H1 (cell line): ENCODE results near the gene PDIA5. TPM values are rescaled to one million over a fixed set of nuclear protein-coding genes. Genes with fewer than 3 reads are reported as not detected.

Experiments used
- CTCF ChIA-PET: fragments of 300-600 bp; sonication (Branson Sonifier 250); formaldehyde crosslinking; loops from one replicate; lab custom pipeline; 2021; ENCODE audit not compliant: partially characterized antibody; lab: Charles Lee
- POLR2A ChIA-PET: fragments of 300-600 bp; sonication (Branson Sonifier 250); formaldehyde crosslinking; loops from one replicate; lab custom pipeline; 2021; ENCODE audit warnings: inconsistent platforms; ENCODE audit not compliant: partially characterized antibody; lab: Charles Lee
- DNase-seq, 2 experiments: peaks; one replicate each; pipeline versions ENCODE4 v3.0.0 to v3.0.0-alpha.2; 2010 to 2022; ENCODE audit warnings: low spot score in 2 of 2, low read depth in 1 of 2, mixed read lengths in 1 of 2
- FAIRE-seq: peaks from 2 replicates; lab custom pipeline; 2011; peaks lifted over from hg19 to GRCh38; lab: Jason Lieb, UNC
- H2AFZ ChIP-seq: 2 replicates; pipeline ENCODE4 v1.8.1; 2012; ENCODE audit warnings: low read length, inconsistent platforms
- H2AK5ac ChIP-seq: 2 replicates; pipeline ENCODE4 v1.6.1; 2013; ENCODE audit warnings: low read depth, low read length
- H2BK120ac ChIP-seq: replicated peaks from 2 replicates; pipeline ENCODE3; 2013; ENCODE audit warnings: low read depth, low read length, inconsistent platforms
- H2BK12ac ChIP-seq: 2 replicates; pipeline ENCODE4 v1.6.1; 2013; ENCODE audit warnings: low read depth, low read length
- H2BK15ac ChIP-seq: 2 replicates; pipeline ENCODE4 v1.6.1; 2013; ENCODE audit warnings: low read length
- H2BK20ac ChIP-seq: 2 replicates; pipeline ENCODE4 v1.6.1; 2013; ENCODE audit warnings: low read length
- H2BK5ac ChIP-seq: 2 replicates; pipeline ENCODE4 v1.6.1; 2013; ENCODE audit warnings: low read depth, low read length
- H3K14ac ChIP-seq: 2 replicates; pipeline ENCODE4 v1.6.1; 2013; ENCODE audit warnings: inconsistent platforms; ENCODE audit not compliant: insufficient read length
- H3K18ac ChIP-seq: 2 replicates; pipeline ENCODE4 v1.6.1; 2013; ENCODE audit warnings: low read length; ENCODE audit errors: extremely low read depth
- H3K23ac ChIP-seq: 2 replicates; pipeline ENCODE4 v1.6.1; 2013; ENCODE audit warnings: inconsistent platforms; ENCODE audit not compliant: insufficient read length
- H3K23me2 ChIP-seq: 2 replicates; pipeline ENCODE4 v1.6.1; 2013; ENCODE audit warnings: low read depth, low read length
- H3K27ac ChIP-seq: 2 replicates; pipeline ENCODE4 v1.6.1; 2011; ENCODE audit warnings: low read depth, low read length, inconsistent platforms
- H3K27me3 ChIP-seq, 4 experiments: replicated peaks in 1 of 4; 1 replicate in 1 of 4; 2 replicates in 3 of 4; pipeline versions ENCODE4 v1.6.1 to v1.8.1; 2011 to 2013; ENCODE audit warnings: low read length in 3 of 4, mild to moderate bottlenecking in 3 of 4, inconsistent platforms in 2 of 4, mixed read lengths in 2 of 4, moderate library complexity in 1 of 4; ENCODE audit not compliant: control insufficient read depth in 3 of 4, insufficient read depth in 3 of 4; ENCODE audit errors: extremely low read depth in 1 of 4
- H3K36me3 ChIP-seq, 4 experiments: 2 replicates each; pipeline versions ENCODE4 v1.6.1 to v1.8.1; 2011 to 2013; ENCODE audit warnings: mild to moderate bottlenecking in 4 of 4, low read length in 3 of 4, moderate library complexity in 2 of 4, control low read depth in 1 of 4, inconsistent platforms in 1 of 4; ENCODE audit not compliant: insufficient read depth in 4 of 4, control insufficient read depth in 2 of 4
- H3K4ac ChIP-seq: replicated peaks from 2 replicates; pipeline ENCODE3; 2013; ENCODE audit warnings: low read length, low read depth, mixed read lengths, inconsistent platforms; ENCODE audit not compliant: insufficient read length
- H3K4me1 ChIP-seq, 4 experiments: replicated peaks in 1 of 4; 1 replicate in 1 of 4; 2 replicates in 3 of 4; pipeline versions ENCODE4 v1.6.1 to v1.8.1; 2011 to 2013; ENCODE audit warnings: low read length in 3 of 4, inconsistent platforms in 2 of 4, mixed read lengths in 1 of 4; ENCODE audit not compliant: insufficient read depth in 4 of 4, control insufficient read depth in 3 of 4
- H3K4me2 ChIP-seq, 2 experiments: 2 replicates each; pipeline versions ENCODE4 v1.6.1 to v1.8.1; 2011 to 2013; ENCODE audit warnings: low read depth in 2 of 2, low read length in 2 of 2, control low read depth in 1 of 2, inconsistent platforms in 1 of 2, mild to moderate bottlenecking in 1 of 2; ENCODE audit not compliant: insufficient read depth in 1 of 2
- H3K4me3 ChIP-seq, 4 experiments: fragments of 200-600, 300-600 bp in 1 of 4; sonication (generic), shearing (Covaris generic), sonication (Bioruptor Twin) in 1 of 4; 2 replicates each; pipeline versions ENCODE4 v1.5.1 to v1.8.1; 2011 to 2016; ENCODE audit warnings: low read length in 4 of 4, low read depth in 3 of 4, control low read depth in 2 of 4, inconsistent platforms in 2 of 4, mild to moderate bottlenecking in 2 of 4, mixed read lengths in 1 of 4, moderate library complexity in 1 of 4; ENCODE audit not compliant: insufficient read depth in 2 of 4; ENCODE audit errors: extremely low read depth in 1 of 4
- H3K56ac ChIP-seq: replicated peaks from 2 replicates; pipeline ENCODE3; 2013; ENCODE audit warnings: low read depth, mild to moderate bottlenecking, mixed read lengths, low read length, inconsistent platforms; ENCODE audit not compliant: insufficient read length
- H3K79me1 ChIP-seq: 2 replicates; pipeline ENCODE4 v1.6.1; 2013; ENCODE audit warnings: low read depth, low read length, control low read depth
- H3K79me2 ChIP-seq, 2 experiments: 2 replicates each; pipeline versions ENCODE4 v1.6.1 to v1.8.1; 2012 to 2013; ENCODE audit warnings: low read length in 2 of 2, mild to moderate bottlenecking in 2 of 2, inconsistent platforms in 1 of 2; ENCODE audit not compliant: insufficient read depth in 2 of 2, control insufficient read depth in 1 of 2
- H3K9ac ChIP-seq, 4 experiments: replicated peaks in 1 of 4; 1 replicate in 1 of 4; 2 replicates in 3 of 4; pipeline versions ENCODE4 v1.6.1 to v1.8.1; 2011 to 2013; ENCODE audit warnings: low read depth in 3 of 4, low read length in 3 of 4, control low read depth in 2 of 4, mild to moderate bottlenecking in 2 of 4, moderate library complexity in 2 of 4, inconsistent platforms in 1 of 4; ENCODE audit errors: extremely low read depth in 1 of 4
- H3K9me3 ChIP-seq, 2 experiments: 2 replicates each; pipeline versions ENCODE4 v1.6.1 to v1.8.1; 2012 to 2013; ENCODE audit warnings: mild to moderate bottlenecking in 2 of 2, moderate library complexity in 2 of 2, control low read depth in 1 of 2, inconsistent platforms in 1 of 2, low read depth in 1 of 2, low read length in 1 of 2, mixed read lengths in 1 of 2; ENCODE audit not compliant: insufficient read depth in 2 of 2
- H4K20me1 ChIP-seq, 2 experiments: replicated peaks in 1 of 2; 2 replicates each; pipeline versions ENCODE3 to v1.8.1; 2011 to 2013; ENCODE audit warnings: inconsistent platforms in 2 of 2, low read length in 2 of 2, mild to moderate bottlenecking in 1 of 2; ENCODE audit not compliant: insufficient read depth in 2 of 2, control insufficient read depth in 1 of 2
- H4K5ac ChIP-seq: 2 replicates; pipeline ENCODE4 v1.6.1; 2013; ENCODE audit warnings: low read length, low read depth, mixed read lengths, inconsistent platforms; ENCODE audit not compliant: insufficient read length
- H4K8ac ChIP-seq: 2 replicates; pipeline ENCODE4 v1.8.0; 2013; ENCODE audit warnings: mild to moderate bottlenecking, moderate library complexity, low read length, inconsistent platforms; ENCODE audit not compliant: insufficient read depth; ENCODE audit errors: extremely low read depth
- H4K91ac ChIP-seq: replicated peaks from 2 replicates; pipeline ENCODE3; 2013; ENCODE audit warnings: low read length, mixed read lengths, inconsistent platforms; ENCODE audit not compliant: insufficient read length
- CREB1 ChIP-seq: IDR thresholded peaks from 2 replicates; pipeline ENCODE4 v1.6.1; 2012; ENCODE audit warnings: inconsistent platforms
- HDAC2 ChIP-seq, 2 experiments: fragments of 300-600 bp in 1 of 2; sonication (generic) in 1 of 2; IDR thresholded peaks; 2 replicates each; pipeline ENCODE4 v1.6.1; 2011 to 2012; ENCODE audit warnings: low read depth in 2 of 2, low read length in 2 of 2, mild to moderate bottlenecking in 2 of 2, moderate library complexity in 2 of 2, borderline replicate concordance in 1 of 2, inconsistent platforms in 1 of 2
- WGBS, 2 experiments: shearing (Covaris generic) in 1 of 2; methylation state at CpG; one replicate each; pipeline versions ENCODE4 v1.1.6 to v1.1.7; 2013 to 2015; ENCODE audit warnings: low lambda C conversion rate in 2 of 2, mixed read lengths in 2 of 2, inconsistent platforms in 1 of 2, low coverage in 1 of 2, missing lambda C conversion rate in 1 of 2; ENCODE audit not compliant: insufficient replicate concordance in 2 of 2, insufficient coverage in 1 of 2, insufficient read length in 1 of 2; ENCODE audit errors: extremely low coverage in 1 of 2, missing lambda C conversion rate in 1 of 2; 5-methylcytosine and 5-hydroxymethylcytosine counted together
- polyA plus RNA-seq, 7 experiments: library from polyadenylated mRNA; depleted of rRNA in 3 of 7; stranded (reverse) in 5 of 7; unstranded in 2 of 7; fragments of >200 nt in 5 of 7; fragments of 200-250 nt in 2 of 7; gene quantifications; 1 replicate in 5 of 7; 2 replicates in 1 of 7; 4 replicates in 1 of 7; pipeline versions ENCODE4 v1.2.1 to v1.2.3, GENCODE V29; 2011 to 2013; ENCODE audit warnings: missing spikeins in 2 of 7, mixed read lengths in 2 of 7
- total RNA-seq: library from RNA; stranded (reverse); fragmentation: NEBNext Ultra II Directional; extraction: Animal tissue kit (Norgen Biotek cat#: 25700); gene quantifications from 2 replicates; pipeline ENCODE4 v1.2.1, GENCODE V29; 2021

PDIA5 gene
- total and polyA plus RNA-seq, 2 of the 8 experiments (the other 6 are each of a cell fraction or from before 2014, with no cell fraction given), result 18.2 to 32.8 TPM

GRCh38 chr3:123083383-123084124 is 16.7 kb downstream of the PDIA5 start:
- H3K56ac ChIP-seq, result no peak overlapping the region
- WGBS, 2 experiments, result 72% methylated on average over 8 of the region's 8 CpGs; no CpG with 5 or more reads in 1 of the 2 experiments
- no peak overlapping the region; the same call in 1 of the 2 replicates for H2BK20ac ChIP-seq
- H2BK15ac ChIP-seq, result 0 out of 2 replicates have a peak overlapping the region, but pooled peaks have one; percentile 8
- DNase-seq (no peak), FAIRE-seq (no peak)
- no peak overlapping the region for H3K9ac ChIP-seq
- H2AFZ ChIP-seq, result no peak overlapping the region
- H3K27me3 ChIP-seq, result no peaks in the 10 kb centered on the region
- H3K79me2 ChIP-seq, result peaks cover 0 to 87% of the 10 kb centered on the region in 2 experiments; a peak in 3 of 4 replicates
- no peaks in the 10 kb centered on the region for H3K9me3 ChIP-seq
- peaks cover 16 to 22% of the 10 kb centered on the region in 2 experiments for H4K20me1 ChIP-seq
- CTCF ChIA-PET, result interaction anchor here (0.5 to 3.1 kb wide), 5 partner anchors 10 to 789 kb away, joined by 3 to 17 read pairs (median 4); no protein-coding TSS in a partner anchor
- peaks cover 5 to 30% (median 18%) of the 10 kb centered on the region in 4 experiments; a peak in 6 of 7 replicates for H3K4me1 ChIP-seq
- no peak overlapping the region for H3K18ac ChIP-seq
- POLR2A ChIA-PET, result interaction anchor here (1.4 kb wide), 1 partner anchor 37 kb away, joined by 3 read pairs; no protein-coding TSS in a partner anchor
- no peak overlapping the region; the same call in 1 of the 2 replicates for H2BK5ac ChIP-seq
- no peak overlapping the region for H2BK12ac ChIP-seq
- H3K36me3 ChIP-seq, result no peaks in the 10 kb centered on the region
- peaks cover 9% of the 10 kb centered on the region for H3K79me1 ChIP-seq
- H3K4me2 ChIP-seq, result peak overlapping the region in 1 of 2 experiments; percentile 25; a peak in 1 of 4 replicates
- H3K14ac ChIP-seq, result no peak overlapping the region
- no peak overlapping the region for H4K5ac ChIP-seq
- no peak overlapping the region for H2AK5ac ChIP-seq
- H3K4me3 ChIP-seq, result no peak overlapping the region
- no peak overlapping the region for H4K8ac ChIP-seq
- no peak overlapping the region for H3K23ac ChIP-seq
- no peak overlapping the region for H3K27ac ChIP-seq
- H2BK120ac ChIP-seq, result no peak overlapping the region
- H3K23me2 ChIP-seq, result no peaks in the 10 kb centered on the region
- no peak overlapping the region for H4K91ac ChIP-seq
- no peak overlapping the region for H3K4ac ChIP-seq
- TF ChIP-seq HDAC2 (IDR thresholded peaks at IDR 0.05; ENCODE audit: borderline replicate concordance in 1 of 2, low read depth in 2 of 2, low read length in 2 of 2), result no peak
- no peak for TF ChIP-seq CREB1
